GM12865 (cell line): Measurements from ENCODE around the gene MOCS2.

Experiments used
- DNase-seq: peaks from one replicate; pipeline ENCODE4 v3.0.0; 2010; ENCODE audit warnings: low read depth
- H3K4me3 ChIP-seq: 2 replicates; pipeline ENCODE4 v1.5.1; 2011; ENCODE audit warnings: mild to moderate bottlenecking, low read depth, low read length, control low read depth
- CTCF ChIP-seq: IDR thresholded peaks from 2 replicates; pipeline ENCODE4 v1.5.1; 2011; ENCODE audit warnings: low read length, control low read depth, low read depth, inconsistent platforms; ENCODE audit not compliant: insufficient read depth; ENCODE audit errors: missing control alignments

MOCS2 gene

DNA sequence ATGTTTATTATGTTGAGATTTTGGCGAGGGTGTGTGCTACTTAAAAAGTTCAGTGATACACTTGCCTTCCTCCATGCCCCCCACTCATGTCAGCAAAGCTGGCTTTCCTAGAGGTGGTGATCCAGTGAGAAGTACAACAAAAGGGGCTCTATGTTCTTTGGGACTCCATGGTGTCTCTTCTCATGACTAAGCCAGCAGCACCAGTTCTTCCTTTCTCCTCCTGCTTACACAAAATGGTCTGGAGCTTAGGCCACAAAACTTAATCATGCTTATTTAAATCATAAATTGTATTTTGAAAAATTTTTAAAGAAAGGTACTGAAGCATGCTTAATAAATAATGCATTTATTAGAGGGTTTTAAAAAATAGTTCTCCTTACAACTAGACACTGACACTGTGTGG, 22.4 kb downstream of the MOCS2 start:
- DNase-seq: no peak
- H3K4me3 ChIP-seq: no peak overlapping the region
- TF ChIP-seq CTCF: no peak

- H3K4me3 ChIP-seq: no peak overlapping the region
- no peak for DNase-seq
- TF ChIP-seq CTCF: no peak
These were observed 24.9 kb downstream of the MOCS2 start for GRCh38 chr5:53084546-53085255.

DNA sequence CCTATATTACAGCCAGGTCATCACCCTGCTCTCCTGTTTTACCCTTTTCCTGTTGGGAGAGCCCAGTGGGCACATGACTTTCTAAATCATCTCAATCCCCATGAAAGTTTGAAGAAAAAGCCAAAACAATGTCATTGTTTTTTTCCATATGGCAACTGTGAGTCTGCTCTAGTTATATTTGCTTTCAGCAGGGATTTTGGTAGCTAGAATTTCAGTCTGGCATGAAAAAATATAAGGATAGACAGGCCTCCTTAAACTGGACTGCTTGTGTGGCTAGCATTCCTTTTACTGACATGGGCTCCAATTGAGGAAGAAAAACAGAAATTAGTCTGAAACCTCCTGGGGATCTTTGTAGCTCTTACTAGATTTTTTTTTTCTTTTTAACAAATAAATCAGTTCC, 25.6 kb downstream of the MOCS2 start:
- no peak overlapping the region for H3K4me3 ChIP-seq
- TF ChIP-seq CTCF: no peak
- DNase-seq: no peak

DNA sequence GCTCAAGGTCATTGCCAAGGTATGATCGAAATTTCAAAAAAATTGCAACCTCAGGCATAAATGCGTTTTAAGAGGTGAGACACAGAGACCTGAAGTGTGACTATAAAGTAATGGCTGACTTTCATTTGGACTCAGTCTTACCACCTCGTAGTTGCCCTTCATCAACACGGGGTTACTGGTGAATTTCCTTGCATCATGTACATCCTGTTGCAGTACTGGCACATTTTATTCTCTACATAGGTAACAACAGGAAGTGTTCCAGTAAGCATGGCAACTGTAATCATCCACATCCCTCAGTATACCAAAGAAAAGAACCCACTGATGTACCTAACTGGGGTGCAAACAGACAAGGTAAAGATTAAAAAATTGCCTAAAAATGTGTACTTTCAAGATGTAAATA, 29.3 kb downstream of the MOCS2 start:
- no peak for TF ChIP-seq CTCF
- no peak for DNase-seq
- H3K4me3 ChIP-seq: no peak overlapping the region

- DNase-seq: no peak
- no peak overlapping the region for H3K4me3 ChIP-seq
These were observed 33.5 kb downstream of the MOCS2 start for GRCh38 chr5:53076014-53076583.

GRCh38 chr5:53073348-53073747, 36.2 kb downstream of the MOCS2 start:
- no peak for TF ChIP-seq CTCF
- no peak for DNase-seq
- H3K4me3 ChIP-seq: no peak overlapping the region

More at GRCh38 chr5:53076014-53076583, 33.5 kb downstream of the MOCS2 start:
- no peak for TF ChIP-seq CTCF

GRCh38 chr5:53071738-53072137, 37.8 kb downstream of the MOCS2 start:
- no peak for TF ChIP-seq CTCF
- DNase-seq: no peak
- H3K4me3 ChIP-seq: no peak overlapping the region
